GM19395 (cell line): Measurements from ENCODE around the gene PDZD8.
"Not testable (repeated sequence)": the region's sequence is repeated elsewhere in the genome, so short reads cannot be mapped to it uniquely, and the experiment has no call there.

Experiments
- ATAC-seq: cut with Tn5 transposase; IDR thresholded peaks from one replicate; pipeline ENCODE4 v1.9.1; 2021; ENCODE audit warnings: mild to moderate bottlenecking, moderate library complexity; ENCODE audit not compliant: unreplicated experiment

PDZD8 gene

DNA sequence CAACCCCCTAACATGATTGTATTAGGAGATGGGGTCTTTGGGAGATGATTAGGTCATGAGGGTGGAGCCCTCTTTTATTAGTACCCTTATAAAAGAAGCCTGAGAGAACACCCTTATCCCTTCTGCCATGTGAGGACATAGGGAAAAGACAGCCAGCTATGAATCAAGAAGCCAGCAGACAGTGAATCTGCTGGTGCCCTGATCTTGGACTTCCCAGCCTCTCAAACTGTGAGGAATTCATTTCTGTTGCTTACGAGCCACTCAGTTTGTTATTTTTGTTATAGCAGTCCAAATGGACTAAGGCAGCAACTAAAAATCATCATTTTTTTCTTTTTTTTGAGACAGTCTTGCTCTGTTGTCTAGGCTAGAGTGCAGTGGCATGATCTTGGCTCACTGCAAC, 74.6 kb downstream of the PDZD8 start:
- ATAC-seq: no peak

DNA sequence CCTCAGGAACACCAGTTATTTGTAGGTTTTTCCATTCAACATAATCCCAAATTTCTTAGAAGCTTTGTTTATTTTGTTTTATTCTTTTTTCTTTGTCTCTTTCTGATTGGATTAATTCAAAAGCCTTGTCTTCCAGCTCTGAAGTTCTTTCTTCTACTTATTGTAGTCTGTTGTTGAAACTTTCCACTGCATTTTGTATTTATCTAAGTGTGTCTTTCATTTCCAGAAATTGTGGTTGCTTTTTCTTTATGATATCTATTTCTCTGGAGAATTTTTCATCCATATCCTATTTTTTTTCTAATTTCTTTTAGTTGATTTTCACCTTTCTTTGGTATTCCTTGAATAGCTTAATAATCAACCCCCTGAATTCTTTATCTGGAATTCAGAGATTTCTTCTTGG, 75.8 kb downstream of the PDZD8 start:
- no peak for ATAC-seq

- ATAC-seq: no peak
Measured at GRCh38 chr10:117298219-117298618, 77.0 kb downstream of the PDZD8 start.

DNA sequence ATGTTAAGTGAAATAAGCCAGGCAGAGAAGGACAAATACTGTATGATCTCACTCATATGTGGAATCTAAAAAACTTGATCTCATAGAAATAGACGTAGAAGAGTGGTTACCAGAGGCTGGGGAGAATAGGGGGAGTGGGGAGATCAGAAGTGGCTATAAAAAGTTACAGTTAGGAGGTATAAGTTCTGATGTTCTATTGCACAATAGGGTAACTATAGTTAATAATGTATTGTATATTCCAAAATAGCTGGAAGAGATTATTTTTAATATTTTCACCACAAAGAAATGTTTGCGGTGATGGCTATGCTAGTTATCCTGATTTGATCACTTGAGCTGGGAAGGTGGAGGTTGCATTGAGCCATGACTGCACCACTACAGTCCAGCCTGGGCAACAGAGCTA, 80.5 kb downstream of the PDZD8 start:
- no peak for ATAC-seq

GRCh38 chr10:117294039-117294645, 81.1 kb downstream of the PDZD8 start:
- ATAC-seq: no peak

DNA sequence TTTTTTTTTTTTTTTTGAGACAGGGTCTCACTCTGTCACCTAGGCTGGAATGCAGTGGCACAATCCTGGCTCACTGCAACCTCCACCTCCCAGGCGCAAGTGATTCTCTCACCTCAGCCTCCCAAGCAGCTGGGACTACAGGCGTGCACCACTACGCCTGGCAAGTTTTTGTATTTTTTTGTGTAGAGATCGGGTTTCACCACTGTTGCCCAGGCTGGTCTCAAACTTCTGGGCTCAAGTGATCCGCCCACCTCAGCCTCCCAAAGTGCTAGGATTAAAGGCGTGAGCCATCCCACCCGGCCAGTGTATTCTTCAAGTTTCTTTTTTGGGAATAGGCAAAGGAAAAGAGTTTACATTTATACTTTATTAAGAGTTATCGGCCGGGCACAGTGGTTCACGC, 84.4 kb downstream of the PDZD8 start:
- ATAC-seq: not testable (repeated sequence)

DNA sequence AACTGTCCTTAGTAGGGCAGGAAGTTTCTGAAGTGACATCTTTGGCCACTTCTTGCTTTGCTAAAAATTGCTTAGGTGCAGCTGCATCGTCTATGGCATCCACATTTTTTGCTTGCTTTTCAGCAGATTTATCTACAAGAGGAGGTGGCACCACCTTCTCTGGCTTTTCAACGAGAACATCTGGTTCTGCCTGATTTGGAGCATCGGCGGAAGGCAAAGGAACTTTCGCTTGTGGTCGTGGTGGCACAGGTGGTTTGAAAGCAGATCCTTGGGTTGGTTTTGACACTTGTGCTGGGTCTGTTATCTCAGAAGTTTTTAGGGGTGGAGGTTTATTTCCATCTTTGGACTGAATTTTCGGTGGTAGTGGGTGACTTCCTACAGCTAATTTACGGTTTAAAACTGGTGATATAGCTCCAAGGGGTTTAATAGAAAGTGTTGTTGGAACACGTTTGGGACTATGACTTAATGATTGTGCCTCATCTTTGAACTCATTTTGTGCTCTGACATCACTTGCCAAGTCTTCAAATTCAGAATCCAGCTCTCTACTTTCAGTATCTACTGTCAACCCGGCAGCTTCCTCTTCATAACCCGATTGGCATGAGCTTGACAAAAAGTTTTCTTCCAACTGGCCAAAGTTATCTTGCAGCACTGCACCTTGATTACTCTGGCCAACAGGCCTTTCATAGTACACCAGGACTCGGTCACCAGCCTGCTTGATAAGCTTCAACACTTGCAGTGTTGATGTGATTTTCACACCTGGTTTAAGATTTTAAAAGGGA, 90.3 kb downstream of the PDZD8 start:
- no peak for ATAC-seq

DNA sequence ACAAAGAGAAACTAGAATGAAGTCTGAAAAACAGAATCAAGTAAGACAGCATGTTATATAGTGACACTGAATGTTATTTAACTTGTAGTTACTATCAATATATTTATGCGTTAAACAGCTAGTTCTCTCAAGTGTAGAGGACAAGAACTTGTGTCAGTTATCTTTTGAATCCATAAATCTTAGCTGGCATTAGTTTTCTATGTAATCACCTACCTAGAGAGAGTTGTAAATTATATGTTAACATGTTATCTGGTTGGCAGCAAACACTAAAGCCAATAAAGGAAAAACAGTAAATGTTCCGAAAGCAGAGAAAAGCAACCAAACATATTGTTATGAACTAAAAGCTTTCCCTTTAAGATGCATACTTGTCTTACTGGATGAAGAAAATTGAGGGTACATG, 97.6 kb downstream of the PDZD8 start:
- no peak for ATAC-seq

- ATAC-seq: no peak
Measured at GRCh38 chr10:117275121-117275520, 100.1 kb downstream of the PDZD8 start.

- no peak for ATAC-seq
Measured at GRCh38 chr10:117274509-117274908, 100.7 kb downstream of the PDZD8 start.

GRCh38 chr10:117273980-117274379, 101.3 kb downstream of the PDZD8 start:
- ATAC-seq: no peak

DNA sequence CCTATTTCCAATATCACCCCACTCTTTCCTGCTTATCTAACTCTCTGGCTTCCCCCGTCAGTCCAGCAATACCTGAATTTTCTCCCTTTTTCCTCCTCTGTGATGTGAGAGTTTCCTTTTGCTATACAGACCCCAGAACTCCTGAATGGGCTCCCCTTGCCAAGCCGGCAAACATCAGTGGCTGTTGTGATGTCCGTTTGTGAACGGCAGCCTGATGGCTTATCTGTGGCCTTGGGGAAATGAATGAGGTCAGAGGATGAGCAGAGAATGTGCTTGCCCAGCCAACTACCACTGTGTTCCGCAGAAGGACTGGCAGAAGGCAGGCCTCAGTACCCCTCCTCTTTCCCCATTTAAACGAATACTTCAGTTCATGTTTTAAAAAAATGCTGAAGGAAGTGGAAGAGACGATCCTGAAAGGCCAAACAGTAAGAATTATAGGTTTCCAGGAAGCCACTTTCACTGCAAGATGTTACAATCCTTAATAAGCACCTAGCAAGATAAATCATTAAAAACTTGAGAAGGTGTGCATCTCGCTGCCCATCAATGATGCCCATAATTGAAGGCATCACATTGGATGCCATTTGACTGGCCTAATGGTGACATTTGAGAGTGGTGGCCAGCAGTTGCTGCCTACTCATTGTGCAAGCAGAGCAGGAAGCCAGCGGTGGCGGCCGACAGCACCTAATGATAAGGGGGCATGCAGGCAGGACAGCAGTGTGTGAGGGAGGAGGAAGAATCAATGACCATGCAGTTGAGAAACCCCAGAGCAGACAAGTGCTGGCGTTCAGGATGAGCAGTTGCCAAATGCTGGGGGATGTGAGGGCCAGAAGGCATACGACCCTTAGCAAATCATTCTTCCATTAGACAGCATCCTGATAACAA, 102.8 kb downstream of the PDZD8 start:
- no peak for ATAC-seq

- ATAC-seq: no peak
Measured at GRCh38 chr10:117271427-117271826, 103.8 kb downstream of the PDZD8 start.

DNA sequence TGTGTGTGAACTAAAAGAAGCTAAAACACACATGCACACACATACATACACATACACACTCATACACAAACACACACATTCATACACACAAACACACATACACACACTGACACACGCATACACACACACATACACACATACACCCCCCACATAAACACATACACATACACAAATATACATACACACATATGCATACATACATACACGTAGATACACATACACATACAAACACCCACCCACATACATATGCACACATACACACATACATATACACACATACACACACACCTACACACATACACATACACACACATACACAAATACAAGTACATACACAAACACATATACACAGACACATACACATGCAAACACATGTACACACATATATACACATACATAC, 106.3 kb downstream of the PDZD8 start:
- ATAC-seq: no peak

GRCh38 chr10:117268258-117268657, 107.0 kb downstream of the PDZD8 start:
- ATAC-seq: no peak

GRCh38 chr10:117266812-117267211, 108.4 kb downstream of the PDZD8 start:
- no peak for ATAC-seq

GRCh38 chr10:117266400-117266799, 108.8 kb downstream of the PDZD8 start:
- ATAC-seq: no peak

GRCh38 chr10:117264782-117265181, 110.5 kb downstream of the PDZD8 start:
- ATAC-seq: no peak

DNA sequence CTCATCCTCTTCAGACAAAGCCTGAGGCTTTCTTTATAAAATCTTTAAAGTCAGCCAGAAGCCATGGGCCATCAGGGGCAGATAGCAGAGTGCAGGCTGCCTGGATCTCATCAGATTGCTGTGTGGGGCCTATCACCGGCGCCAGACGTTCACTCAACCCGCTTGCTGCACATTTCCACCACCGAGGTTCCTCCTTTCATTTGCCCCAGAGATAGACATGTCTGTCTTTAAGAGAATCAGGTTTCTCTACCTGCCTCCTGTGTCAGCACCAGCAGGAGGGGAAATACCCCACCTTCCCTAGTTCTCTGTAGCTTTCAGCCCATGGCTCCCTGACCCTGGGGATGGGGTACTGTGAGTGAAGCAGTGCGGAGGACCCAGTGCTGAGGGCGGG, 112.3 kb downstream of the PDZD8 start:
- ATAC-seq: no peak

- ATAC-seq: no peak
Measured at GRCh38 chr10:117262291-117262902, 112.8 kb downstream of the PDZD8 start.

GRCh38 chr10:117261501-117261900, 113.7 kb downstream of the PDZD8 start:
- no peak for ATAC-seq
